ENCODE data around the gene GJC2.
"Not testable (repeated sequence)": the region's sequence is repeated elsewhere in the genome, so short reads cannot be mapped to it uniquely, and the experiment has no call there.

- TF ChIP-seq FOXM1 (IDR thresholded peaks at IDR 0.05; ENCODE audit: low read depth, low read length); RAD21 (IDR thresholded peaks at IDR 0.05; ENCODE audit: insufficient read depth, low read depth, low read length): not testable (repeated sequence)
Observed at GRCh38 chr1:228188249-228188648, 38.5 kb downstream of the GJC2 start.
